HUES48 (cell line): ENCODE measurements around the gene SUSD2.

ENCODE experiments used
- H3K27ac ChIP-seq: one replicate; pipeline ENCODE4 v1.7.0; 2013; ENCODE audit warnings: low read depth, low read length, inconsistent platforms
- H3K27me3 ChIP-seq: 2 replicates; pipeline ENCODE4 v1.6.1; 2013; ENCODE audit warnings: mild to moderate bottlenecking, low read length; ENCODE audit not compliant: control insufficient read depth, insufficient read depth
- H3K36me3 ChIP-seq: 2 replicates; pipeline ENCODE4 v1.6.1; 2013; ENCODE audit warnings: low read length; ENCODE audit not compliant: control insufficient read depth, insufficient read depth
- H3K4me1 ChIP-seq: 2 replicates; pipeline ENCODE4 v1.6.1; 2013; ENCODE audit warnings: mild to moderate bottlenecking, low read length; ENCODE audit not compliant: control insufficient read depth, insufficient read depth
- H3K4me3 ChIP-seq: 2 replicates; pipeline ENCODE4 v1.5.1; 2013; ENCODE audit warnings: mild to moderate bottlenecking, low read depth, low read length
- H3K9ac ChIP-seq: 2 replicates; pipeline ENCODE4 v1.6.1; 2013; ENCODE audit warnings: mild to moderate bottlenecking, low read depth, low read length, moderate library complexity
- H3K9me3 ChIP-seq: 2 replicates; pipeline ENCODE4 v1.6.1; 2013; ENCODE audit warnings: low read length; ENCODE audit not compliant: control insufficient read depth, insufficient read depth

Gene SUSD2

DNA sequence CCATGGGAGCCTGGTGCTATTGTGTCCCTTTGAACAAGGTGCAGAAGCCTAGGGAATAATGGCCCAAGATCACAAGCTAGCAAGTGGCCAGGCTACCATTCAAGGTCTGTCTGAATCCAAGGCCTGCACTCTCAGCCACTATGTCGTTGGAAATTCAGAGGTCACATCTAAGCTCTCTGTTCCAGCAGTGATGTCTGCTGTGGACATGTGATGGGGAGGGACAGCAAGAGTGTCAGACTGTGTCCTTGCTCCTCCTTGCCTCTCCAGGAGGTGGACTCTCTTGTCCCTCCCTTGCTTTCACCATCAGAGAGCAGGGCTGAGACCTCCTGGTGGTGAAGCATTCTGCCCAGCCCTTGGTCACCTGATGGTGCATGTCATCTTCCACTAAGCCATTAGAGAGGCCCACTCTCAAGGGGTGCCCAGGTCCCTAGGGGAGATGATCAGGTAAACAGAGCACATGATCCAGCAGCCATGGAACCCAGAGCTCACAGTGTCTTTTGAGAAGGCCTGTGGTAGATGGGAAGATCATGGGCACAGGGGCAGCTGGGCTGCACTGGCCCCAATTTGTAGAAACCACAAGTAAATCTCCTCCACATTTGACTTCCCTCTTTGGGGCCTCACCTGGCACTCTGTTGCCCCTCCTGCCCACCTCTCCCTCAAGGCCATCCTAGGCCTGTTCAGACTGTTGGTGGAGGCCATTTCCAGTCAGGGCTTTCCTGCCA, 37.1 kb upstream of the SUSD2 start:
- Histone ChIP-seq H3K9ac (no peak overlapping the region), H3K9me3 (no peaks in the 10 kb centered on the region), H3K27me3 (no peaks in the 10 kb centered on the region), H3K27ac (no peak overlapping the region), H3K36me3 (peaks cover 6% of the 10 kb centered on the region; the same call in 1 of the 2 replicates), H3K4me3 (no peak overlapping the region), H3K4me1 (peaks cover 15% of the 10 kb centered on the region)

DNA sequence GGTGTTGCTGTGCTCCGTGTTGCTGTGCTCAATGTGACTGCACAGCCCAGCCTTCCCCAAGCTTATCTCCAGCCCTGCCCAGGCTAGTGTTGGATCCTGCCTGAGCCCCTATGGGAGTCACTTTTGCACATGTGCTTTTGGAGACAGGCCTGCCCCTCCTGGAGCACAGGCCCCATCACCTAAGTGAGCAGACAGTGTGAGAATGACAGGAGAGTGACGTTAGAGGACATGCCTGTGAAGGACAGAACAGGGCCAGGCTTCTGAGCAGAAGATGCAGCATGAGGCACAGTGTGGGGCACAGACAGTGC, 36.6 kb upstream of the SUSD2 start:
- H3K27me3 ChIP-seq: no peaks in the 10 kb centered on the region
- peaks cover 15% of the 10 kb centered on the region for H3K4me1 ChIP-seq
- peaks cover 3% of the 10 kb centered on the region; the same call in 1 of the 2 replicates for H3K36me3 ChIP-seq
- H3K9me3 ChIP-seq: no peaks in the 10 kb centered on the region
- no peak overlapping the region for H3K4me3 ChIP-seq
- H3K9ac ChIP-seq: no peak overlapping the region
- H3K27ac ChIP-seq: no peak overlapping the region

GRCh38 chr22:24145446-24146193, 35.7 kb upstream of the SUSD2 start:
- Histone ChIP-seq H3K9me3 (no peaks in the 10 kb centered on the region), H3K27ac (peak overlapping the region; percentile 67), H3K9ac (no peak overlapping the region), H3K4me3 (no peak overlapping the region), H3K36me3 (no peaks in the 10 kb centered on the region; the same call in 1 of the 2 replicates), H3K27me3 (no peaks in the 10 kb centered on the region), H3K4me1 (peaks cover 15% of the 10 kb centered on the region)

DNA sequence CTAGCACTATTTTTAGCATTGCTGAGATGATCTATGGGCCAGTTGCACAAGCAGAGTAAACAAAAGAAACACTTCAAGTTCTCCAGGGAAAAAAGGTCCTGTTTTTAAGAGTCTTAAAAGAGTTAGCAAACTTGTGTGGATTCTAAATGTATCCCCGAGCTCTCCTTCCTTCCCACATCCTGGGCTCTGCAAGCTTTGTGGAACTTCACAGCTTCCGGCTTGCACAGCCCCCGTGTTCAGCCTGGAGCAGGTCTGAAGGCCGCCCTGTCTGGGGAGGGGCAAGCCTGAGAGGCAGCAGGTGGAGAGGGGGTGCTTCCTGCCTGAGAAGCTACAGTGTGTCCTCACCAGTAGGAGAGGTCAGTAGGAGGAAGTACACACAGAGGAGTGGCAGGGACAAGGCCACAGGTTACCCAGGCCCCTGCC, 35.1 kb upstream of the SUSD2 start:
- no peaks in the 10 kb centered on the region for H3K9me3 ChIP-seq
- H3K9ac ChIP-seq: no peak overlapping the region
- no peak overlapping the region for H3K4me3 ChIP-seq
- no peaks in the 10 kb centered on the region for H3K27me3 ChIP-seq
- H3K4me1 ChIP-seq: peaks cover 15% of the 10 kb centered on the region
- no peaks in the 10 kb centered on the region for H3K36me3 ChIP-seq
- peak overlapping the region; percentile 67 for H3K27ac ChIP-seq

DNA sequence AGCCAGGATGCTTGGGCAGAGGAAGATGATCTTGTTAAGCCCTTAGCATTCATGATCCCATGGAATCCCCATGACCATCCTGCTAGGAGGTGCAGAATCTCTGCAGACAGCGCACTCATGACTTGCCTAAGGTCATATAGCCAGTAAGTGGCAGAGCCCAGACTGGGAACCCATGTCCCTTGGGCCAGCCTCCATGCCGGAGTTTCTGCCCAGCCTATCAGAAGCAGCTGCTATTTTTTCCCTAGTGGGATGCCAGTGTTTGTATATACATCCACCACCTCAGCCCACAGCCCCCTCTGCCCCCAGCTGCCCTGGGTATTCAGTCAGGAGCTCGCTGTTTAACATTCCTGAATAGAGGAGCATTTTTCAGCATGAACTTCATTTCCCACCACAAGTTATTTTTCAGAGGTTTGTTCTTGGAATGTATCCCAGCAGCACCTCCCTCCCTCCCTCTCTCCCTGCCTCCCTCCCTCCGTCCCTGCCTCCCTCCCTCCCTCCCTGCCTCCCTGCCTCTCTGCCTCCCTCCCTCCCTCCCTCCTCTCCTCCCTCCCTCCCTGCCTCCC, 34.4 kb upstream of the SUSD2 start:
- Histone ChIP-seq H3K9ac (no peak overlapping the region), H3K4me1 (peaks cover 15% of the 10 kb centered on the region), H3K9me3 (no peaks in the 10 kb centered on the region), H3K36me3 (no peaks in the 10 kb centered on the region), H3K27ac (peak overlapping the region; percentile 3), H3K27me3 (no peaks in the 10 kb centered on the region), H3K4me3 (no peak overlapping the region)

DNA sequence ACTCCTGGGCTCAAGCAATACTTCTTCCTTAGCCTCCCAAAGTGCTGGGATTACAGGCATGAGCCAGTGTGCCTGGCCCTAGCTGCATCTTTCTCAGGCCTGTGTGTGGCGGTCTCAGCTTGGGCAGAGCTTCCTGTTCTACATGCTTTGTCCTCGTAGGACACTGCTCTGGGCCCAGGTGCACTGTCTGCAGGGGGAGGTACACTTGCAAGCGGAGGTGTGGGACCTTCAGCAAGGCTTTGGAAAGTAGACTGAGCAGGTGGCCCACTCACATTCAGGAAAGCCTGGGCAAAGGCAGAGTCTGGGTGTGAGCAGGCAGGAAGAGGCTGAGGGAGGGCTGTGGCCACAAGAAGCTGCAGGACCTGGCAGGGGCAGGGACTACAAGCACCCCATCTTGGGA, 33.6 kb upstream of the SUSD2 start:
- H3K27me3 ChIP-seq: no peaks in the 10 kb centered on the region
- H3K9ac ChIP-seq: no peak overlapping the region
- no peaks in the 10 kb centered on the region for H3K36me3 ChIP-seq
- peaks cover 15% of the 10 kb centered on the region for H3K4me1 ChIP-seq
- no peaks in the 10 kb centered on the region for H3K9me3 ChIP-seq
- H3K27ac ChIP-seq: no peak overlapping the region
- H3K4me3 ChIP-seq: no peak overlapping the region

DNA sequence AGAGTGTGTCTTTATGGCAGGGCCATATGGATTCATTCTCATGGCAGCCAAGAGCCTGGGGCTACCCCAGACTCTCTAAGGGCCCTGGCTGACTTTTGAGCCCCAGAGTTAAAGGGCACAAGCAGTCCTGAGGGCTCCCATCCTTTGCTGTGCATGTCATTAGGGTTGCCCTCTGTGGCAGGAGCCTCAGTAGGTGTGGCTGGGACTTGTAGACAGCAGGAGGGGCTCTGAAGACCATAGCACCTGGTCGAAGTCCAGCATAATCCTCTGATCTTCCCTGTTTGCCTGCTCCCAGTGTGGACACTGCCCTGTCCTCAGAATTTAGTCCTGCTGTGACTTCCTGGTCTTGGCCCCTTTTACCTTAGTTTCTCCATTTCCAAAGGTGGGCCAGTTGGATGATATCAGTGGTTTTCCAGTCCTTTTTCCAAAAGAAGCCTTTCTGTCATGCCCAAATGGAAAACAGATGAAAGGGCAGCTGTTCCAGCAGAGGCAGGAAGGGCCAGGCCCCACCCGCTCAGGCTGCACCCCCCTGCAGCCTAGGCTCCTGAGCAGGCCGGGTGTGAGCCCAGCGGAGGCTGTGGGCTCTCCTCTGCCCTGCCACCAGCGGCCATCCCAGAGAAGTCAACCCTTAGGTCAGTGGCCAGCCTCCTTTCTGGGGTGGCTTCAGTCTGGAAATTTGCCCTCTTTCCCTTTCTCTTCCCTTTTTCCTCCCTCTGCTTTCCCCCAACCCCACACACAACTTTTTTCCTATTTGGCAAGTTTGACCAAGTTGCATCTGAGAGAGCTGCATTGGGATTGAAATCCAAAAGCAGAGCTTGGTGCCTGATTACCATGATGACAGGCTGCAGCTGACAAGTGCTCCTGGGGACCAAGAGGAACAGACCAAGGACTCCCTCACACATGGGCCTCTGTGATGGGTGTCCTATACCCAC, 32.8 kb upstream of the SUSD2 start:
- Histone ChIP-seq H3K36me3 (no peaks in the 10 kb centered on the region), H3K9me3 (no peaks in the 10 kb centered on the region), H3K27me3 (no peaks in the 10 kb centered on the region), H3K27ac (no peak overlapping the region), H3K4me1 (peaks cover 15% of the 10 kb centered on the region), H3K9ac (no peak overlapping the region), H3K4me3 (no peak overlapping the region)

GRCh38 chr22:24149198-24149590, 32.1 kb upstream of the SUSD2 start:
- H3K27me3 ChIP-seq: no peaks in the 10 kb centered on the region
- no peaks in the 10 kb centered on the region for H3K9me3 ChIP-seq
- no peak overlapping the region for H3K9ac ChIP-seq
- H3K4me3 ChIP-seq: no peak overlapping the region
- H3K4me1 ChIP-seq: peaks cover 15% of the 10 kb centered on the region
- H3K36me3 ChIP-seq: no peaks in the 10 kb centered on the region
- no peak overlapping the region for H3K27ac ChIP-seq

GRCh38 chr22:24153353-24153752, 27.9 kb upstream of the SUSD2 start:
- Histone ChIP-seq H3K4me1 (peaks cover 15% of the 10 kb centered on the region), H3K36me3 (no peaks in the 10 kb centered on the region; the same call in 1 of the 2 replicates)

DNA sequence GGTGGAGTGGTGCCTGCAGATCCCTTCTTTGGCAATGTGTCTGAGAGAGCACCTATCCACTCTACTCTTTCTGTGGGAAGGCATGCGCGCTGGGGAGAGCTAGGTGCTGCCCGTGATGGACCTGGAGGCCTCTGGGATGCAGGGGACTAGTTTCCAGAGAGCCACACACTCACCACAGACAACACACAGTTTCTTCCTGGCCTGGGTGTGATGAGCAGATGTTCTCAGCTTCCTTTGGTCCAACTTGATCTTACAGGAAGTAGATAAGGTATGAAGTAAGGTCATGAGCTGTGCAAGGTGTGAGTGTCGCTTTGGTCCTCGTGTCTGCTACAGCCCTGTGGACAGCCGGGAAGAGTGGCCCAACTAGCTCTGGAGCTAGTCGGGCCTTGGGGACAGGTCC, 27.3 kb upstream of the SUSD2 start:
- Histone ChIP-seq H3K4me1 (peaks cover 15% of the 10 kb centered on the region), H3K36me3 (no peaks in the 10 kb centered on the region; the same call in 1 of the 2 replicates), H3K27me3 (no peaks in the 10 kb centered on the region; the same call in 1 of the 2 replicates), H3K9me3 (no peaks in the 10 kb centered on the region), H3K9ac (no peak overlapping the region), H3K4me3 (no peak overlapping the region), H3K27ac (no peak overlapping the region)

More at GRCh38 chr22:24153353-24153752, 27.9 kb upstream of the SUSD2 start:
- no peak overlapping the region for H3K4me3 ChIP-seq
- H3K27me3 ChIP-seq: no peaks in the 10 kb centered on the region; the same call in 1 of the 2 replicates
- no peak overlapping the region for H3K27ac ChIP-seq
- H3K9me3 ChIP-seq: no peaks in the 10 kb centered on the region
- no peak overlapping the region for H3K9ac ChIP-seq
